ENCODE data around the gene ZBTB7B.

Gene ZBTB7B

DNA sequence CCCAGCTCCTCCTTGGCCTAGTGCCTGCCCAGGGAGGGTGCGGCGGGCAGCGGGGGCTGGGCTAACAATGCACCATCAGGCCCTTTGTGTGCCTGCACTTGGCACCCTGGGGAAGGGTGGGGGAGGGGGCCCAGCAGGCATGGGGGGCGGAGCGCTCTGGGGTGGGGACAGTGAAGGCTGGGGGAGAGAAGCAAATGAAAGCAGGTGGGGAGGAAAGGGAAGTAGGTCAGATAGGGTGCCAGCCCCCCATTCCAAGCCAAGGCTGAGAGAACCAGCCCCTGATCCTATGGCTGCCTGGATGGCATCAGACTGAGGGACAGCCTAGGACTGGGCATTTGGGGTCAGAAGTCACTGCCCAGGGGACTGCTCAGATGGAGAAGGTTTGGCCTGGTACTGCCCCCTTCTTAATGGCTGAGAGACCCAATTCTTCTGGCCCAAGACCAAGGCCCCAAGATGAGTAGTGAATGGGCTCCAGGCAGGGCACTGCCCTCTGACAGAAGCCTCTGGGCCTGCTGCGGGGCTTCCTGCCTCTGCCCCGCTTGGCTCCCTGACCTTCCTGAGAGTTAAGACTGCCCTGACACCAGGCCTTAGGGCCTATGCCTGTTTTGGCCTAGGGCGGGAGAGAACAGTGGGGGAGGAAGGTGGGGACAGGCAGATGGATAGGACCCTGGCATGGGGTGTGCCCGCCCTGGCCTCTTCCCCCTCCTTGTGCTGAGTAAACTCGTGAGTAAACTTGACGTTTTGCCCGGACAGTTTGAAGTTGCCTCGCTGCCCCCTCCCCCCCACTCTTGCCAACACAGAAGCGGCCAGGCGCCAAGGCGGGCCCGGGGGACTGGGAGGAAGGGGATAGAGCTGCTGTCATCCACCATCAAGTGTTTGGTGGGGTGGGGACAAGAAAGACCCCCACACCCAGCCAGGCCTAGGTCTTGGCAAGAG lies 2.7 kb downstream of the ZBTB7B start:
- H3K4me3 ChIP-seq (ENCODE audit: low read length in 2 of 2), result peak overlapping the region in 1 of 2 donors; percentile 94
- no peaks in the 10 kb centered on the region for H3K9me3 ChIP-seq (ENCODE audit: control insufficient read depth in 2 of 2, low read length in 2 of 2)
- H3K27me3 ChIP-seq (ENCODE audit: control insufficient read depth in 1 of 2, insufficient read depth in 2 of 2, low read length in 2 of 2), result no peaks in the 10 kb centered on the region
- peaks cover 54% of the 10 kb centered on the region for H3K4me1 ChIP-seq (ENCODE audit: control insufficient read depth, insufficient read depth, low read length)
- H3K27ac ChIP-seq (ENCODE audit: low read length), result peak overlapping the region; percentile 94
- peak overlapping the region; percentile 51 to 89 for H3K9ac ChIP-seq (ENCODE audit: low read length in 2 of 2)
- no peaks in the 10 kb centered on the region for H3K36me3 ChIP-seq (ENCODE audit: control insufficient read depth in 2 of 2, insufficient read depth in 2 of 2, low read length in 2 of 2)

DNA sequence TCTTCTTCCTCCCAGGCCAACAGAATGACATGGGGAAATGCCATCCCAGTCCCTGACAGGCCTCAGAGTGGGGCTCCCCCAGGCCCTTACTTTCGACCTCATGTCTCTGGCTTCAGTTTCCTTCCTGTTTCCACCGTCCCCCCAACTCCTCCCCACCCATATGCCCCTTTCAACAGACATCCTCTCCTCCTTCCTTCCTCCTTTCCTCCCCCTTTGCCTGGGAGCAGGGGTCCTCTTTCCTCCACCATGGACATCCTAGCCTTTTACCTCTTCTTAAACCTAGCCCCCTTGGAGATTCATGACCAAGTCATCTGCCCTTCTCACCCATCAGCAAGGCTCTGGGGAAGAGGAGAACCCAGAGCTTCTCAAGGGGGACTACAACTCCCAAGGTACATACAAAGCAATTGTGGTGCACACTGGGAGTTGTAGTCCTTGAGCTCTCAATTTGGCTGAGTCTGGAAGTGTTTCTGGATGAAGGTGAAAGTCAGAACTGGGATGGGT lies 4.0 kb downstream of the ZBTB7B start:
- no peak overlapping the region for H3K4me3 ChIP-seq (ENCODE audit: low read length in 2 of 2)
- H3K4me1 ChIP-seq (ENCODE audit: control insufficient read depth, insufficient read depth, low read length), result peaks cover 56% of the 10 kb centered on the region
- H3K9ac ChIP-seq (ENCODE audit: low read length in 2 of 2), result peak overlapping the region in 1 of 2 donors; percentile 5
- H3K27ac ChIP-seq (ENCODE audit: low read length), result peak overlapping the region; percentile 94
- no peaks in the 10 kb centered on the region for H3K36me3 ChIP-seq (ENCODE audit: control insufficient read depth in 2 of 2, insufficient read depth in 2 of 2, low read length in 2 of 2)
- no peaks in the 10 kb centered on the region for H3K27me3 ChIP-seq (ENCODE audit: control insufficient read depth in 1 of 2, insufficient read depth in 2 of 2, low read length in 2 of 2)
- no peaks in the 10 kb centered on the region for H3K9me3 ChIP-seq (ENCODE audit: control insufficient read depth in 2 of 2, low read length in 2 of 2)

- Histone ChIP-seq H3K9me3 (ENCODE audit: control insufficient read depth in 2 of 2, low read length in 2 of 2) (no peaks in the 10 kb centered on the region), H3K4me3 (ENCODE audit: low read length in 2 of 2) (peak overlapping the region in 1 of 2 donors; percentile 44), H3K36me3 (ENCODE audit: control insufficient read depth in 2 of 2, insufficient read depth in 2 of 2, low read length in 2 of 2) (no peaks in the 10 kb centered on the region), H3K9ac (ENCODE audit: low read length in 2 of 2) (peak overlapping the region; percentile 48 to 55), H3K4me1 (ENCODE audit: control insufficient read depth, insufficient read depth, low read length) (peaks cover 63% of the 10 kb centered on the region), H3K27ac (ENCODE audit: low read length) (peak overlapping the region; percentile 94), H3K27me3 (ENCODE audit: control insufficient read depth in 1 of 2, insufficient read depth in 2 of 2, low read length in 2 of 2) (no peaks in the 10 kb centered on the region)
These were observed 4.7 kb downstream of the ZBTB7B start for GRCh38 chr1:155007251-155007828.

DNA sequence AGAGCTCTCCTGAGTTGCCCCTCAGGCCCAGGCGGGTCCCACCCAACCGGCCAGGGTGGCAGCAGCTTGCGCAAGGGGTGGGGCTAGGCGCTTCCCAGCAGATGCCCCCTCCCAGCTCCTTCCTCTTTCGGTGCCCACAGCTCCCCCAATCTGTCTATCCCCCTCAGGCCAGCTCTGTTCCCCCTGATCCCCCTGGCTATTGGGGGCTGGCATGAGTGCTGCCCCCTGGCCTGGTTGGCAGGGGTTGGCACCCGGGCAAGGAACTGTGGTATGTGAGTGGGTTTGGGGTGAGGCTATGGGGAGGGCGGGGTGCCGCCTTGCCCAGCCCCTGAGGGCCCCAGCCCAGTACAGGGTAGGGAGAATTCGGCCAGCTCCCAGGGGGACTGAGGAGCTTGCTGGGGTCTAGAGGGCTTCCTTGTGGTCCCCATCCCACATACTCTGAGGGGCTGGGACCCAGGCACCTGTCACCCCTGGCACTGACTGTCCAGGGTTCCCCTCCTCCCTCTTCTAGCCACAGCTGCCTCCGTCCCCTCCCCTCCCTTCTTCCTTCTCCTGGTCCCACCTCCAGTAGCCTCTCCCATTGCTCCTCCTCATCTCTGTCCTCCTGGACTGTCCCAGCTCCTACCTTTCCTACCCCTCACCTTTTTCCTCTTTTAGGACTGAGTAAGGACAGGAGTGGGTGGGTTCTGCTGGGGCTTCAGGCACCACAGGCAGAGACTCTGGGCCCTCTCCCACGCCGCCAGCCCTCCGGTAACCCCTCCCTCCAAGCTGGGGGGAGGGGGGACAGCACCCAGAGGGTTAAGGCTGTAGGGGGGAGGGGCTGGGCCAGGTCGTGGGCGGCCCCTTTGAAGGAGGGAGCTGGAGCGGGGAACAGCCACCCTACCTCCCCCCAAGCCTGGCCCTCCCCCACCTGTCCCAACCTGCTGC lies 5.7 kb downstream of the ZBTB7B start:
- Histone ChIP-seq H3K9ac (ENCODE audit: low read length in 2 of 2) (peak overlapping the region; percentile 21 to 48), H3K27me3 (ENCODE audit: control insufficient read depth in 1 of 2, insufficient read depth in 2 of 2, low read length in 2 of 2) (no peaks in the 10 kb centered on the region), H3K36me3 (ENCODE audit: control insufficient read depth in 2 of 2, insufficient read depth in 2 of 2, low read length in 2 of 2) (no peaks in the 10 kb centered on the region), H3K27ac (ENCODE audit: low read length) (peak overlapping the region; percentile 94), H3K4me1 (ENCODE audit: control insufficient read depth, insufficient read depth, low read length) (peaks cover 70% of the 10 kb centered on the region), H3K9me3 (ENCODE audit: control insufficient read depth in 2 of 2, low read length in 2 of 2) (no peaks in the 10 kb centered on the region), H3K4me3 (ENCODE audit: low read length in 2 of 2) (no peak overlapping the region)

DNA sequence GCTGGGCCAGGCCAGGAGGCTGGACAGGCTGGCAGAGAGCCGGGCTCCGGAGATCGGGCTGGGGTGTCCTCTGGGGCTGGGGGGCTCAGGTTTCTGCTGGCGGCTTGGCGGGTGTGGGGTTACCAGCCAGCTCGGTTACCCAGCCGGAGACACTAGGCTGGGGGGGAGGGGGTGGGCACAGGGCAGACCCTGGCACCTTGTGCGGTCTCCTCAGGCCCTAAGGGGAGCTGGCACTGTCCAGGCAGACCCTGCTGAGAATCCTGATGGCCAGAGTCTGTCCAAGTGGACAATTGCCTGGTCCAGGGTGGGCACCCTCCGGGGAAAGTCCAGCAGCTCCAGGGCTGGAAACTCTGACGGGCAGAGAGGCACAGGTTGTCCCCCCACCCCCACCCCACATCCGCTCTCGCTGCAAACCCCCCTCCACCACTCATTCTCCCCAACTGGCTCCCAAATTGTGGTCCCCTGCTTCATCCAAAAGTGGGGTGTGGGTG lies 6.7 kb downstream of the ZBTB7B start:
- Histone ChIP-seq H3K27ac (ENCODE audit: low read length) (no peak overlapping the region), H3K36me3 (ENCODE audit: control insufficient read depth in 2 of 2, insufficient read depth in 2 of 2, low read length in 2 of 2) (no peaks in the 10 kb centered on the region), H3K9me3 (ENCODE audit: control insufficient read depth in 2 of 2, low read length in 2 of 2) (no peaks in the 10 kb centered on the region), H3K4me3 (ENCODE audit: low read length in 2 of 2) (no peak overlapping the region), H3K4me1 (ENCODE audit: control insufficient read depth, insufficient read depth, low read length) (peaks cover 66% of the 10 kb centered on the region), H3K27me3 (ENCODE audit: control insufficient read depth in 1 of 2, insufficient read depth in 2 of 2, low read length in 2 of 2) (no peaks in the 10 kb centered on the region), H3K9ac (ENCODE audit: low read length in 2 of 2) (no peak overlapping the region)

- H3K9me3 ChIP-seq (ENCODE audit: control insufficient read depth in 2 of 2, low read length in 2 of 2), result no peaks in the 10 kb centered on the region
- H3K4me3 ChIP-seq (ENCODE audit: low read length in 2 of 2), result no peak overlapping the region
- H3K27ac ChIP-seq (ENCODE audit: low read length), result no peak overlapping the region
- H3K4me1 ChIP-seq (ENCODE audit: control insufficient read depth, insufficient read depth, low read length), result peaks cover 61% of the 10 kb centered on the region
- H3K36me3 ChIP-seq (ENCODE audit: control insufficient read depth in 2 of 2, insufficient read depth in 2 of 2, low read length in 2 of 2), result no peaks in the 10 kb centered on the region
- no peak overlapping the region for H3K9ac ChIP-seq (ENCODE audit: low read length in 2 of 2)
- H3K27me3 ChIP-seq (ENCODE audit: control insufficient read depth in 1 of 2, insufficient read depth in 2 of 2, low read length in 2 of 2), result no peaks in the 10 kb centered on the region
These were observed 7.1 kb downstream of the ZBTB7B start for GRCh38 chr1:155009742-155010141.

GRCh38 chr1:155010211-155010918 lies 7.8 kb downstream of the ZBTB7B start:
- Histone ChIP-seq H3K27me3 (ENCODE audit: control insufficient read depth in 1 of 2, insufficient read depth in 2 of 2, low read length in 2 of 2) (no peaks in the 10 kb centered on the region), H3K9ac (ENCODE audit: low read length in 2 of 2) (no peak overlapping the region), H3K4me3 (ENCODE audit: low read length in 2 of 2) (no peak overlapping the region), H3K27ac (ENCODE audit: low read length) (peak overlapping the region; percentile 55), H3K36me3 (ENCODE audit: control insufficient read depth in 2 of 2, insufficient read depth in 2 of 2, low read length in 2 of 2) (no peaks in the 10 kb centered on the region), H3K4me1 (ENCODE audit: control insufficient read depth, insufficient read depth, low read length) (peaks cover 56% of the 10 kb centered on the region), H3K9me3 (ENCODE audit: control insufficient read depth in 2 of 2, low read length in 2 of 2) (no peaks in the 10 kb centered on the region)

- Histone ChIP-seq H3K27me3 (ENCODE audit: control insufficient read depth in 1 of 2, insufficient read depth in 2 of 2, low read length in 2 of 2) (no peaks in the 10 kb centered on the region), H3K9ac (ENCODE audit: low read length in 2 of 2) (no peak overlapping the region), H3K4me1 (ENCODE audit: control insufficient read depth, insufficient read depth, low read length) (peaks cover 49% of the 10 kb centered on the region), H3K27ac (ENCODE audit: low read length) (peak overlapping the region; percentile 55), H3K36me3 (ENCODE audit: control insufficient read depth in 2 of 2, insufficient read depth in 2 of 2, low read length in 2 of 2) (no peaks in the 10 kb centered on the region), H3K4me3 (ENCODE audit: low read length in 2 of 2) (no peak overlapping the region), H3K9me3 (ENCODE audit: control insufficient read depth in 2 of 2, low read length in 2 of 2) (no peaks in the 10 kb centered on the region)
These were observed 8.4 kb downstream of the ZBTB7B start for GRCh38 chr1:155011004-155011416.

GRCh38 chr1:155011437-155012025 lies 8.9 kb downstream of the ZBTB7B start:
- no peaks in the 10 kb centered on the region for H3K9me3 ChIP-seq (ENCODE audit: control insufficient read depth in 2 of 2, low read length in 2 of 2)
- peak overlapping the region; percentile 55 for H3K27ac ChIP-seq (ENCODE audit: low read length)
- no peak overlapping the region for H3K9ac ChIP-seq (ENCODE audit: low read length in 2 of 2)
- no peaks in the 10 kb centered on the region for H3K36me3 ChIP-seq (ENCODE audit: control insufficient read depth in 2 of 2, insufficient read depth in 2 of 2, low read length in 2 of 2)
- peaks cover 44% of the 10 kb centered on the region for H3K4me1 ChIP-seq (ENCODE audit: control insufficient read depth, insufficient read depth, low read length)
- H3K27me3 ChIP-seq (ENCODE audit: control insufficient read depth in 1 of 2, insufficient read depth in 2 of 2, low read length in 2 of 2), result no peaks in the 10 kb centered on the region
- peak overlapping the region in 1 of 2 donors; percentile 15 for H3K4me3 ChIP-seq (ENCODE audit: low read length in 2 of 2)
